PC-9 (cell line): ENCODE results near the gene CD99L2. TPM values are rescaled to one million over a fixed set of nuclear protein-coding genes. Genes with fewer than 3 reads are reported as not detected.

Source experiments
- BruUV-seq: library from RNA; stranded (reverse); fragments of 400-500 nt; replicated peaks from 2 replicates; lab custom pipeline; 2021; lab: Mats Ljungman, UMichigan
- CTCF ChIA-PET: fragments of 300-600 bp; sonication (Branson Sonifier 250); formaldehyde crosslinking; loops from one replicate; lab custom pipeline; 2022; ENCODE audit warnings: antibody characterized with exemption; lab: Charles Lee
- POLR2A ChIA-PET: fragments of 300-600 bp; sonication (Branson Sonifier 250); formaldehyde crosslinking; loops from one replicate; lab custom pipeline; 2022; ENCODE audit warnings: antibody characterized with exemption; ENCODE audit not compliant: unreplicated experiment; lab: Charles Lee
- DNase-seq, 2 experiments: peaks; one replicate each; pipeline versions ENCODE4 v3.0.0 to v3.0.0-alpha.2; 2015 to 2022; ENCODE audit warnings: mixed read lengths in 1 of 2
- H2AFZ ChIP-seq: fragments of 200-600 bp; sonication (generic); 2 replicates; pipeline ENCODE4 v1.8.1; 2017; ENCODE audit warnings: antibody characterized with exemption
- H3F3A ChIP-seq: fragments of 200-600 bp; sonication (generic); 2 replicates; pipeline ENCODE4 v1.8.1; 2017; ENCODE audit warnings: antibody characterized with exemption, mild to moderate bottlenecking, low read depth; ENCODE audit not compliant: insufficient read depth
- H3K27ac ChIP-seq: fragments of 200-600 bp; sonication (generic); 2 replicates; pipeline ENCODE4 v1.6.1; 2016; ENCODE audit warnings: mixed run types
- H3K27me3 ChIP-seq: fragments of 200-600 bp; sonication (generic); 2 replicates; pipeline ENCODE4 v1.6.1; 2016; ENCODE audit warnings: low read depth, mixed run types; ENCODE audit not compliant: insufficient read depth
- H3K36me3 ChIP-seq: fragments of 200-600 bp; sonication (generic); 2 replicates; pipeline ENCODE4 v1.6.1; 2016; ENCODE audit warnings: low read depth, mixed run types
- H3K4me1 ChIP-seq: fragments of 200-600 bp; sonication (generic); replicated peaks from 2 replicates; pipeline ENCODE4 v1.6.1; 2016; ENCODE audit warnings: mixed run types; ENCODE audit not compliant: insufficient read depth
- H3K4me2 ChIP-seq: fragments of 200-600 bp; sonication (generic); 2 replicates; pipeline ENCODE4 v1.6.1; 2017; ENCODE audit warnings: mixed run types
- H3K4me3 ChIP-seq: fragments of 200-600 bp; sonication (generic); 2 replicates; pipeline ENCODE4 v1.6.1; 2016; ENCODE audit warnings: mixed run types
- H3K79me2 ChIP-seq: fragments of 200-600 bp; sonication (generic); 2 replicates; pipeline ENCODE4 v1.6.1; 2017; ENCODE audit warnings: low read depth, mixed run types
- H3K9me2 ChIP-seq: fragments of 200-600 bp; sonication (generic); 2 replicates; pipeline ENCODE4 v1.8.1; 2017; ENCODE audit warnings: mild to moderate bottlenecking; ENCODE audit not compliant: insufficient read depth
- H3K9me3 ChIP-seq: fragments of 200-600 bp; sonication (generic); 2 replicates; pipeline ENCODE4 v1.8.1; 2016; ENCODE audit warnings: low read depth; ENCODE audit not compliant: insufficient read depth
- H4K20me1 ChIP-seq: fragments of 200-600 bp; sonication (generic); 2 replicates; pipeline ENCODE4 v1.8.1; 2017; ENCODE audit not compliant: insufficient read depth
- CTCF ChIP-seq: fragments of 200-600 bp; sonication (generic); conservative IDR thresholded peaks from 2 replicates; pipeline ENCODE4 v1.6.1; 2017; ENCODE audit warnings: mixed run types, antibody characterized with exemption, mild to moderate bottlenecking, moderate library complexity
- EZH2 ChIP-seq: fragments of 200-600 bp; sonication (generic); IDR thresholded peaks from 2 replicates; pipeline ENCODE4 v1.8.0; 2017; ENCODE audit warnings: antibody characterized with exemption, low read depth
- intact Hi-C: fragments of 100-400 bp; cut with micrococcal nuclease; formaldehyde crosslinking; loops from one replicate; pipeline ENCODE4 v1.10.0; 2022; ENCODE audit not compliant: unreplicated experiment
- total RNA-seq: library from RNA; stranded (reverse); gene quantifications from 2 replicates; pipeline ENCODE4 v1.2.3, GENCODE V29; 2021

CD99L2 gene
- total RNA-seq, 1 experiment from 2014 or later, result 22.5 TPM

GRCh38 chrX:150871341-150871811 is 27.1 kb downstream of the CD99L2 start:
- CTCF ChIA-PET, result no interaction called here
- POLR2A ChIA-PET, result no interaction called here

GRCh38 chrX:150870487-150871340 is 27.8 kb downstream of the CD99L2 start:
- intact Hi-C loops, result no loop called here
- no peak for DNase-seq
- Histone ChIP-seq H3K4me1 (peaks cover 5% of the 10 kb centered on the region; the same call in 1 of the 2 replicates), H2AFZ (no peak overlapping the region), H4K20me1 (no peaks in the 10 kb centered on the region), H3K79me2 (no peaks in the 10 kb centered on the region), H3F3A (no peaks in the 10 kb centered on the region), H3K9me2 (no peaks in the 10 kb centered on the region), H3K9me3 (no peaks in the 10 kb centered on the region), H3K27me3 (no peaks in the 10 kb centered on the region), H3K36me3 (0 out of 2 replicates have a peak, but pooled peaks cover 4% of the 10 kb centered on the region), H3K4me2 (no peak overlapping the region), H3K27ac (no peak overlapping the region), H3K4me3 (no peak overlapping the region)
- no TSS peak for BruUV-seq
- ChIA-PET CTCF (no interaction called here), POLR2A (no interaction called here)
- TF ChIP-seq EZH2 (no peak), CTCF (no peak)

More at GRCh38 chrX:150871341-150871811, 27.1 kb downstream of the CD99L2 start:
- Histone ChIP-seq H3K4me1 (peaks cover 5% of the 10 kb centered on the region; the same call in 1 of the 2 replicates), H3K4me3 (no peak overlapping the region), H3K27me3 (no peaks in the 10 kb centered on the region), H2AFZ (no peak overlapping the region), H3K4me2 (no peak overlapping the region), H3K79me2 (no peaks in the 10 kb centered on the region), H3K9me3 (no peaks in the 10 kb centered on the region), H3K36me3 (no peaks in the 10 kb centered on the region), H3K9me2 (no peaks in the 10 kb centered on the region), H4K20me1 (no peaks in the 10 kb centered on the region), H3K27ac (no peak overlapping the region), H3F3A (no peaks in the 10 kb centered on the region)
- no peak for TF ChIP-seq CTCF
- TF ChIP-seq EZH2, result no peak
- BruUV-seq, result no TSS peak
- intact Hi-C loops, result no loop called here
- DNase-seq, result no peak

DNA sequence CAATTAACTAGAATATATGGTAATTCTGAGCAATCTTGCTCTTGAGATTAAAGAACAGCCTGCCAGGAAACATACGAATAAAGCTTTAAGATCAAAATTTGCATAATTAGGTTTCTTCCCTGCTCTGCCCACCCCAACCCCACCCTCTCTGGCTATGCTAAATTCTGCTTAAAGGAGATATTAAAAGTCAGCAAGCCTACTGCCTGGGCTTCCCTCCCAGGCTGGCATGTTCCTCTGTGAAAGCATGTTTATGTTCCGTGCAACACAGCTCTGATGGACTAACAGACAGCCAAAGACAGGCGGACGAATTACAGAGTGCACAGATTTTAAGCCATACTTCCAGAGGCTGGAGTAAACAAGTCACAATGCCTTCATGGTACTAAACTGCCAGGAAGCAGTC is 28.4 kb downstream of the CD99L2 start:
- Histone ChIP-seq H3K9me3 (no peaks in the 10 kb centered on the region), H3K4me2 (no peak overlapping the region), H3K36me3 (0 out of 2 replicates have a peak, but pooled peaks cover 4% of the 10 kb centered on the region), H3F3A (no peaks in the 10 kb centered on the region), H3K4me1 (peaks cover 5% of the 10 kb centered on the region; the same call in 1 of the 2 replicates), H3K4me3 (no peak overlapping the region), H3K9me2 (no peaks in the 10 kb centered on the region), H4K20me1 (no peaks in the 10 kb centered on the region), H2AFZ (no peak overlapping the region), H3K27ac (no peak overlapping the region), H3K27me3 (no peaks in the 10 kb centered on the region), H3K79me2 (no peaks in the 10 kb centered on the region)
- no peak for TF ChIP-seq EZH2
- TF ChIP-seq CTCF, result no peak
- ChIA-PET POLR2A (no interaction called here), CTCF (no interaction called here)
- intact Hi-C loops, result no loop called here
- no TSS peak for BruUV-seq
- DNase-seq, result no peak
